Measurements from ENCODE around the gene FNTB. TPM values are rescaled to one million over a fixed set of nuclear protein-coding genes. Genes with fewer than 3 reads are reported as not detected.

FNTB gene
- total RNA-seq, 1 donor from 2014 or later: 30.1 TPM

DNA sequence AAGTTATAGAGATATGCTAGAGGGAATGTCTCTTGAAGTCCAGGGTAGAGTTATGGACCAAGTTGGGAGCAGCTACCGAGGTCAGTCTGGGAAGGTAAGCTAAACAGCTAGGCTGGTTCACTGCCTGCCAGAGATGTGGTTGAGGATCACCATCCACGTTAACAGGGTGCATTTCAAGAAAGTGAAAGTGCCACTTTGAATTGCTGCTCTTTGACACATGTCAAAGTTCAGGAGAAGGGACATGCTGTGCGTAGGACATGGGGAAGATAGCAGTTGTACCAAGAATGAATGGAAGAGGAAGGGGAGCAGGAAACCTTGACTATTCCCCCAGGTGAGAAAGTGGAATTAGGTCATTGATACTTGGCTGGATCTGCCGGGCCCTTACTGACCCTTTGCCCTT, 66.1 kb downstream of the FNTB start:
- TF ChIP-seq, protein P1, sequence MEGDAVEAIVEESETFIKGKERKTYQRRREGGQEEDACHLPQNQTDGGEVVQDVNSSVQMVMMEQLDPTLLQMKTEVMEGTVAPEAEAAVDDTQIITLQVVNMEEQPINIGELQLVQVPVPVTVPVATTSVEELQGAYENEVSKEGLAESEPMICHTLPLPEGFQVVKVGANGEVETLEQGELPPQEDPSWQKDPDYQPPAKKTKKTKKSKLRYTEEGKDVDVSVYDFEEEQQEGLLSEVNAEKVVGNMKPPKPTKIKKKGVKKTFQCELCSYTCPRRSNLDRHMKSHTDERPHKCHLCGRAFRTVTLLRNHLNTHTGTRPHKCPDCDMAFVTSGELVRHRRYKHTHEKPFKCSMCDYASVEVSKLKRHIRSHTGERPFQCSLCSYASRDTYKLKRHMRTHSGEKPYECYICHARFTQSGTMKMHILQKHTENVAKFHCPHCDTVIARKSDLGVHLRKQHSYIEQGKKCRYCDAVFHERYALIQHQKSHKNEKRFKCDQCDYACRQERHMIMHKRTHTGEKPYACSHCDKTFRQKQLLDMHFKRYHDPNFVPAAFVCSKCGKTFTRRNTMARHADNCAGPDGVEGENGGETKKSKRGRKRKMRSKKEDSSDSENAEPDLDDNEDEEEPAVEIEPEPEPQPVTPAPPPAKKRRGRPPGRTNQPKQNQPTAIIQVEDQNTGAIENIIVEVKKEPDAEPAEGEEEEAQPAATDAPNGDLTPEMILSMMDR (conservative IDR thresholded peaks at IDR 0.05): no peak
- Mint-ChIP-seq H3K9me3 (no peaks in the 10 kb centered on the region), H3K27ac (no peak overlapping the region), H3K4me1 (ENCODE audit: unreplicated experiment) (peaks cover under 1% of the 10 kb centered on the region), H3K27me3 (no peaks in the 10 kb centered on the region), H3K36me3 (peaks cover 25% of the 10 kb centered on the region), H3K4me3 (no peak overlapping the region)
- no peak for DNase-seq (ENCODE audit: extremely low spot score, unreplicated experiment)

DNA sequence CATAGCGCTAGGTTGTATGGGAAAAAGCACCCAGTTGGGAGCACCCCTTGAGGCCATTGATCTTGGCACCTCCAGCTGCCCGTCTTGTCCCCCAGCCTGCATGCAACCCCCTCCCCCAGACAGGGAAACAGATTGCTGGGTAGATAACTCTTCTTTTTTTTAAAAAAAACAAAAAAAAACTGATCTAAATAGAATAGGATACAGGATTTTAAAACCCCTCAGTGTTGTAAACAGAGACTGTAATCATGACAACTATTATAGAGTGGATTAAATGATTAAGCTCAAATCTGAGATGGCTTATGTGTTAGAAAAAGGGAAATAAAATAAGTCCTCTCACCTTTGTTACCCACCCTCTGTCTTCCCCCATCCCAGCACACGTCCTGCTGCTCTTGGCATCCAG, 66.8 kb downstream of the FNTB start:
- Mint-ChIP-seq H3K27ac (no peak overlapping the region), H3K27me3 (no peaks in the 10 kb centered on the region), H3K4me3 (no peak overlapping the region), H3K4me1 (ENCODE audit: unreplicated experiment) (no peaks in the 10 kb centered on the region), H3K36me3 (peaks cover 28% of the 10 kb centered on the region), H3K9me3 (no peaks in the 10 kb centered on the region)
- no peak for DNase-seq (ENCODE audit: extremely low spot score, unreplicated experiment)
- TF ChIP-seq, protein P1 (conservative IDR thresholded peaks at IDR 0.05): no peak

DNA sequence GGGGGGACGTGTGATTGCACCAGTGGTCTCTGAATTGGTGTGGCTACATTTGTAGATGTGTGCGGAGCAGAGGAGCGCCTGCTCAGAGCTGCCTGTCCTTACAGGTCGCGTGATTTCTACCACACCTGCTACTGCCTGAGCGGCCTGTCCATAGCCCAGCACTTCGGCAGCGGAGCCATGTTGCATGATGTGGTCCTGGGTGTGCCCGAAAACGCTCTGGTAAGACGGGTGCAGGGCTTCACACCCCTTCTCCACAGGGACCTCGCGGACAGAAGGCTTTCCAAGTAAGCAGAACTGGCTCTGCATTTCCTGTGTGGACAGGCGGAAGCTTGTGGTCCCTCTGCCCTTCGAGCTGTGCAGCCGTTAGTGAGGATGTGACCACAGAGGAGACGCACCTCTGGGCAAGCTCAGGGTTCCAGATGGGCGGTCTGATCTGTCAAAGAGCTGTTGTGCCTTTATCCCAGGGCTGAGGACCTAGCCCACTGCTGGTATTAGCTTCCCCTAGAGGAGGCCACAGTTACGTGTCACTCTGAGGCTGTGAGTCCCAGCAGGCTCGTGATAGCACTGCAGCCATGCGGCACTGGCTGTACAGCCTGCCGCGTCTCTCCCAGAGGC, 67.9 kb downstream of the FNTB start:
- Mint-ChIP-seq H3K4me3 (no peak overlapping the region), H3K4me1 (ENCODE audit: unreplicated experiment) (no peaks in the 10 kb centered on the region), H3K27me3 (no peaks in the 10 kb centered on the region), H3K36me3 (peaks cover 30% of the 10 kb centered on the region), H3K27ac (no peak overlapping the region), H3K9me3 (no peaks in the 10 kb centered on the region)
- no peak for DNase-seq (ENCODE audit: extremely low spot score, unreplicated experiment)
- TF ChIP-seq, protein P1 (conservative IDR thresholded peaks at IDR 0.05): no peak

DNA sequence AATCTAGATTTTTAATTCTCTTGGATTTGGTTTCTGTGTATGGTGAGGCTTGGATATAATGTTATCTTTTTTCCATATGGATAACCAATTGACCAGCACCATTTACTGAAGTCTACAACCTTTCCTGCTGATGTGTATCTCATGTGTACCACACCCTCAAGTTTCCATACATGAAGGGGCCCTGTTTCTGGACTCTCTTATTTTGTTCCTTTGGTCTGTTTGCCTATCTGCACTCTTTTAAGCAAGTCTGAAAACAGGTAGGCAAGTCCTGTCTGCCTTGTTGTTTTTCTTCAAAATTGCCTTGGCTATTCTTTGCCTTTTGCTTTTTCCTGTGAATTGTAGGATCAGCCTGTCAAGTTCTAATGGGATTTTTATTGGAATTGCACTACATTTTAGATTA, 71.0 kb downstream of the FNTB start:
- H3K27me3 Mint-ChIP-seq: no peaks in the 10 kb centered on the region
- no peaks in the 10 kb centered on the region for H3K9me3 Mint-ChIP-seq
- no peaks in the 10 kb centered on the region for H3K4me1 Mint-ChIP-seq (ENCODE audit: unreplicated experiment)
- DNase-seq (ENCODE audit: extremely low spot score, unreplicated experiment): no peak
- peaks cover 29% of the 10 kb centered on the region for H3K36me3 Mint-ChIP-seq
- TF ChIP-seq, protein P1 (conservative IDR thresholded peaks at IDR 0.05): no peak
- H3K4me3 Mint-ChIP-seq: no peak overlapping the region
- peak overlapping the region; percentile 23 for H3K27ac Mint-ChIP-seq

DNA sequence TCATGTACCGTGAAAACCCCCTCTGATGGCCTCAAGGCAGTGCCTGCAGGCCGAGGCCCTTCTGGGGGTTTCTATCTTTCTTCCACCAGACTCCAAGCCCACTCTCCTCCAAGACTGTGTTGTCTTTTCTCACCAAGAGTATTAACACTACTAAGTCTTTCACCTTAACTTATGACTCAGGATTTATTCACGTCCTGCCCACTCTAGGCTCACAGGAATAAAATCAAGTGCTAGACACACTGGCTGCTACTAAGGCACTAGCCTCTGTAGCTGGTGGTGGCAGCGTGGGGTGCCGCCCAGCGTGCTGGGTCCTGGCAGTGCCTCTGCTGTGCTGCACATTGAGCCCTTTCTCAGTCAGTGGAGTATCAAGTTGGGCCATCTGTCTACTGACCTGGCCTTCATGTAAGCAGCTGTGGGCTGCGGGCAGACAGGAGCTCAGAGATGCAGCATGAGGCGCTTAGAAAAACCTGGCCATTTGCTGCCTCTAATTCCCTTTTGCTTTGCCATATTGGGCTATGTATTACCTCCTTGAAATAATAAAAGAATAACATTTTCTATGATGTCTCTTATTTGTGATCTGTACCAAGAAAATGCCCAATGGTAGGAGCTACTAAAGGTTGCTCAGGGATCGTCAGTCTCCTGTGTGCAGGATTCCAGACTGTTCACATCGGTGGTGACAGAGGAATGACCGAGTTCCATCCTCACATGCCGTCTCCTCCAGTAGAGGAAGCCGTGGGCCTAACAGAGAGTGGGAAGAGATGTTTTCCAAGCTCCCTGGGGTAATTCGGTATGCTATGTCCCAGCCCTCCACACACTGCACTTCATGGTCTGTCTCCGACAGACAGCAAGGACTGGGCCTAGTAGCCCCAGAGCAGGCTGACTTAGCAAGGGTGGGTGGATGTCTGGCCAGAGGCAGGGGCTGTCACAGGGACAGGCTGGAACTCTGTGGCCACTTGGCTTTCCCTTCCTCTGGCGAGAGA, 75.7 kb downstream of the FNTB start:
- H3K4me1 Mint-ChIP-seq (ENCODE audit: unreplicated experiment): peaks cover 4% of the 10 kb centered on the region
- DNase-seq (ENCODE audit: extremely low spot score, unreplicated experiment): no peak
- no peaks in the 10 kb centered on the region for H3K9me3 Mint-ChIP-seq

More for the DNA sequence above, 75.7 kb downstream of the FNTB start:
- Mint-ChIP-seq H3K36me3 (peaks cover 32% of the 10 kb centered on the region), H3K27ac (no peak overlapping the region), H3K27me3 (no peaks in the 10 kb centered on the region), H3K4me3 (no peak overlapping the region)
- TF ChIP-seq, protein P1 (conservative IDR thresholded peaks at IDR 0.05): no peak

Measured in type B pancreatic cell (in vitro differentiated cells).